GM12873 (cell line): ENCODE results near the gene A2M.

Experiments used
- TF ChIP-seq, protein P1 (sequence below): IDR thresholded peaks from 2 replicates; pipeline ENCODE4 v1.5.1; 2012; ENCODE audit warnings: low read depth, mild to moderate bottlenecking, moderate library complexity, low read length, control low read depth; ENCODE audit not compliant: insufficient read depth; ENCODE audit errors: missing control alignments

A2M gene

DNA sequence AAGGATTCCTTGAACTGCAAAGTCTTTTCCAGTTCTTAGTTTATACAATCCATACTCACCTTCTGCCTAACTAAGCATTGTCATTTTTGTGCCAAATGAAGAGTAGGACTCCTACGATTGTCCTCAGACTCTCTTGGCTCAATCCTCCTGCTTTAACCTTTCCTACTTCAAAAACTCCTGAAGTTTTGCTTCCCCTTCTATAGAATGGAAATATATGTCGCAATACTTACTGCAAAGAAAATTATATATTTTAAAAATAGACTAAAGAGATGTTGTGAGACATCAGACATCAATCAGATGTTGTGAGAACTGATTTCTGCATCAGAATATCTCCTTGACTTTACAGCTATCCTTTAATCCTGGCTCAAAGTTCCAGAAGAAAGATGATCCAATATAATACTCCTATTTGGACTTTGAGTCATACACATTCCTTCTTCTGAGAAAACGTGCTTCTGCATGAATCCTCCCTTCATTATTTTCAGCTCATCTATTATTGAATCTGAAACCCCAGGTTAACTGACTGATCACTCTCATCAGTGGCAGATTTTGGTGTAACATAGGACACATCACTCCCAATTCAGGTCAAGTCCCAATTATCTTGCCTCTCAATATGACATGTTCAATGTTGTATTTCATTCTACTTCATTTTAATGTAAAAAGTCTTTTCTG is 48.8 kb downstream of the A2M start:
- TF ChIP-seq, protein P1, sequence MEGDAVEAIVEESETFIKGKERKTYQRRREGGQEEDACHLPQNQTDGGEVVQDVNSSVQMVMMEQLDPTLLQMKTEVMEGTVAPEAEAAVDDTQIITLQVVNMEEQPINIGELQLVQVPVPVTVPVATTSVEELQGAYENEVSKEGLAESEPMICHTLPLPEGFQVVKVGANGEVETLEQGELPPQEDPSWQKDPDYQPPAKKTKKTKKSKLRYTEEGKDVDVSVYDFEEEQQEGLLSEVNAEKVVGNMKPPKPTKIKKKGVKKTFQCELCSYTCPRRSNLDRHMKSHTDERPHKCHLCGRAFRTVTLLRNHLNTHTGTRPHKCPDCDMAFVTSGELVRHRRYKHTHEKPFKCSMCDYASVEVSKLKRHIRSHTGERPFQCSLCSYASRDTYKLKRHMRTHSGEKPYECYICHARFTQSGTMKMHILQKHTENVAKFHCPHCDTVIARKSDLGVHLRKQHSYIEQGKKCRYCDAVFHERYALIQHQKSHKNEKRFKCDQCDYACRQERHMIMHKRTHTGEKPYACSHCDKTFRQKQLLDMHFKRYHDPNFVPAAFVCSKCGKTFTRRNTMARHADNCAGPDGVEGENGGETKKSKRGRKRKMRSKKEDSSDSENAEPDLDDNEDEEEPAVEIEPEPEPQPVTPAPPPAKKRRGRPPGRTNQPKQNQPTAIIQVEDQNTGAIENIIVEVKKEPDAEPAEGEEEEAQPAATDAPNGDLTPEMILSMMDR: no peak

DNA sequence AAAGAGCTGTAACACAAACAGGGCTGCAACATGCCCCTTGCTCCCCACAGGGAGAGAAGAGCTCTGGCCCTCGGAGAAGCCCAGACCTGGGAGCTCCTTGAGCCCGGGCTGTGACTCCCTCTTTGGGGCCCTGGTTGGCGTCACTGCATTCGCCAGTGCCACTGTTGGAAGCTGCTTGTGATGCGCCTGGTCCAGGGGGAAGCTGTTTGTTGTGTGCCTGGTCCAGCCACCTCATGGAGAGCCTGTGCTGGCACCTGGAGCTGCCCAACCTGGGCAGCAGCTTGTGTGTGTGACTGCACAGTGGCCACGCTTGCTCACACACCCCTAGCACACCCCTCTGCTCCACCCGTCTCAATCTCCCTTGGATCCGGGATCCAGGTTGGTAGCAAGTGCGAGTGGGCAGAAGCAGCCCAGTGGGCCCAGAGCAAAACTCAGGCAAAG is 49.5 kb downstream of the A2M start:
- TF ChIP-seq, protein P1: no peak

DNA sequence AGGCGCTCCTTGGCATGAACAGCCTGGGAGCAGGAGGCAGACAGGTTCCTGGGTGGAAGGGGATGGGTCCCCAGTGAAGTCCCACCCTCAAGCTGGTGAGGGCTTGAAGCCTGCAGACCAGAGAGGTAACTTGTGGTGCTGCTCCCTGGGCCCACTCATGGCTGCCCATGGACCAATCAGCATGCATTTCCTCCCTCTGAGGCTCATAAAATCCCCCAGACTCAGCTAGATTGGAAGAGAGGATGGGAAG is 50.2 kb downstream of the A2M start:
- TF ChIP-seq, protein P1: no peak

DNA sequence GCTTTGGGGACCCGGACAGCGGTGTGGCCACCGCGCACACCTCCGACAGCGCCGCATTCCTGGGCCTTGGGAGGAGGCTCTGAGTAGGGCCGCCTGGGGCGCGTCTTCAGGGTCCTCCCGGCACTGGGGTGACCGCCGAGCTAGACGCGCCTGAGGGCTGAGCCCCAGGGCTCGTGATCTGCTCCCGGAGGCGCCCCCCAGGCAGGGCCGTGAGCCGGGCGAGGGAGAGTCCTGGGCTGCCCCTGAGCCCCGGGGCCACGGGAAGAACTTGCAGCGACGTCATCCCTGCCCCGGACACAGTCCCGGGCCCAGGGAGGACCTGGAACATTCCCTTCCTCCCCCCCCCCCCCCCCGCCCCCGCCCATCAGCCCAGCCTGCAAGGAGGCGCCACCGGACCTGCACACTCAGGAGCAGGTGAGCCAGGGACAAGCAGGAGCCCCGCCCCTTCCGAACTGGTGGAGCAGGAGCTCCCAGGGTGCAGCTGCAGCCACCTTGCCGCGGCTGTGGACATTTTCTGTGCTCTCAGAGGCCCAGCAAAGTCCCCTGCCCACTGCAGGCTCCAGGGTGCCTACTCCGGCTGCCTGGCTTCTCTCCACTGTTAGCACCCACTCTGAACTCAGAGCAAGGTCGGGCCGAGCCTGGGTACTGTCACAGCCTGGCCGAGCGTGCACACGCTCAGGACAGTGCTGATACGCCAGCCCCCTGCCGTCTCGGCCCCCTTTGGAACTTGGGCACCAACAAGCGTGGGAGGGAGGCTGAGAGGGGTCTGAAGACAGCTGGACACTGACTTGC is 50.7 kb downstream of the A2M start:
- TF ChIP-seq, protein P1: no peak

DNA sequence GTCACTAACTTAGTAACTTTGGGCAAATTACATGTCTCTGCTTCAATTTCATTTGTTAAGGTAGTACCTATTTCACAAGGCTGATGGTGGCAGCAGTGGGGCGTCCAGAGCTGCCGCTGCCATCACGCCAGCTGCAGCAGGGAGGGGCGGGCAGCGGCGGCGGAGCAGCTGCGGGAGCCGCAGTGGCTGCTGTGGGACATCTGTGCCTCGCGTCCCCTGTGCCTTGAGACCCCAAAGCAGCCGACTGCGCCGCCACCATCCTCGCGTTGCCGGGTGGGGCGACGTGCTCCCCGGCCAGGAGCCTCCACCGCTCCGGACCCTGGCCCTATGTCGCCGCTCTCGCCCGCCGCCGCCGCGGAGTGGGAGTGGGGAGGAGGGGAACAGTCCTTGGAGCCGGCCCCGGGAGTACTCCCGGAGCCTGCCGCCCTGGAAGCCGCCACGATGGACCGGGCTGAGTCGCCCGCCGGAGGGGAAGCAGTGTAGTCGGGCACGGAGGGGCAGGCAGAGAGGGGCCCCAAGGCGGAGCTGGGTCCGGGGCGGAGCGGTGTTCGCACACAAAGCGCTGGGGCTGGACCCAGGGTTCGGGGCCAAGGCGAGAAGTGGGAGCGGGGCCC is 51.4 kb downstream of the A2M start:
- TF ChIP-seq, protein P1: peak; percentile 57

DNA sequence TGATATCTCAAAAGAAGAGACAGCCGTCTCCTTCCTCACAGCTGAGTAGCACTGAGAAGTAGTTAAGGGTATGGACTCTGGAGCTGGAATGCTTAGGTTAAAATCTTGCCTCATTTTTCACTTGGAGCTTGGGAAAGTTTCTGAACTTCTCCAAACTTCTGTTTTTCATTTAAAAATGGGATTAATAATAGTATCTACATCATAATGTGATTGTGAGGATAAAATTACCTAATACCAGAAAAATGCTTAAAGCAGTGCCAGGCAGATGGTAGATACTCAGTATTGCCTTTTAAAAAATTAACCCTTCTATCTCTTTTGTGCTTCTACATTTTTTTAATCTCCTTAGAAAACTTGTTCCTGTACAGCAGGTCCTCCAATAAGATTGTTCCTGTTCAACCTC is 63.1 kb downstream of the A2M start:
- TF ChIP-seq, protein P1: no peak

DNA sequence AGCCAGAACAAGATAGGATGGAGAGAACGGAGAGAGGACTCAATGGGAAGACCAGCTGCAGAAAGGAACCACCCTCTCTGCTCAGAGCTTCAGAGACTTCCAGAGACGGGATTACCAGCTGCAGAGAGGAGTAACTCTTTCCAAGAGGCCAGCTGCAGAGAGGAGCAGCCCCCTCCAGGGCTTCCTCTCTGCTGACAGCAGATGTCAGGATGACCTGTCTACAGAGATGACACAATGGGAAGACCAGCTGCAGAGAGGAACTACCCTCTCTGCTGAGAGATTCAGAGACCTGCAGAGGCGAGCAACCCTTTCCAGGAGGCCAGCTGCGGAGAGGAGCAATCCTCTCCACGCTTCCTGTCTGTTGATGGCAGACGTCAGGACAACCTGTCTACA is 64.6 kb downstream of the A2M start:
- TF ChIP-seq, protein P1: no peak
